AG04450 (cell line): Measurements from ENCODE around the gene MAPK14. TPM values are rescaled to one million over a fixed set of nuclear protein-coding genes. Genes with fewer than 3 reads are reported as not detected.
"Not testable (repeated sequence)": the region's sequence is repeated elsewhere in the genome, so short reads cannot be mapped to it uniquely, and the experiment has no call there.

ENCODE experiments used
- CTCF ChIA-PET: fragments of 300-600, 350-600 bp; formaldehyde crosslinking; extraction: SDS; loops from one replicate; lab custom pipeline; 2022; ENCODE audit warnings: antibody characterized with exemption, inconsistent platforms; lab: Charles Lee
- POLR2A ChIA-PET: fragments of 350-600 bp; formaldehyde crosslinking; extraction: SDS; loops from one replicate; lab custom pipeline; 2021; ENCODE audit warnings: antibody characterized with exemption, inconsistent platforms; lab: Yijun Ruan, JAX
- DNase-seq: peaks from one replicate; pipeline ENCODE4 v3.0.0-alpha.2; 2011; ENCODE audit warnings: low read depth, low spot score
- H3K27ac ChIP-seq: one replicate; pipeline ENCODE4 v1.5.1; 2012; ENCODE audit warnings: low read depth, low read length, control low read depth
- H3K27me3 ChIP-seq: one replicate; pipeline ENCODE4 v1.6.0; 2012; ENCODE audit warnings: low read length; ENCODE audit not compliant: control insufficient read depth, insufficient read depth
- H3K4me3 ChIP-seq: 2 replicates; pipeline ENCODE4 v1.5.1; 2011; ENCODE audit warnings: mild to moderate bottlenecking, low read depth, low read length, control low read depth
- H3K9me3 ChIP-seq: 2 replicates; pipeline ENCODE4 v1.5.1; 2012; ENCODE audit warnings: low read length; ENCODE audit not compliant: control insufficient read depth, insufficient read depth
- polyA plus RNA-seq: library from polyadenylated mRNA; depleted of rRNA; stranded (reverse); fragments of >200 nt; gene quantifications from 2 replicates; pipeline ENCODE4 v1.2.3, GENCODE V29; 2011
- TF ChIP-seq, protein P1 (sequence below): IDR thresholded peaks from 2 replicates; pipeline ENCODE4 v1.5.1; 2011; ENCODE audit warnings: low read depth, low read length, control low read depth, inconsistent platforms

The MAPK14 gene
- polyA plus RNA-seq, 1 experiment: 55.7 TPM

DNA sequence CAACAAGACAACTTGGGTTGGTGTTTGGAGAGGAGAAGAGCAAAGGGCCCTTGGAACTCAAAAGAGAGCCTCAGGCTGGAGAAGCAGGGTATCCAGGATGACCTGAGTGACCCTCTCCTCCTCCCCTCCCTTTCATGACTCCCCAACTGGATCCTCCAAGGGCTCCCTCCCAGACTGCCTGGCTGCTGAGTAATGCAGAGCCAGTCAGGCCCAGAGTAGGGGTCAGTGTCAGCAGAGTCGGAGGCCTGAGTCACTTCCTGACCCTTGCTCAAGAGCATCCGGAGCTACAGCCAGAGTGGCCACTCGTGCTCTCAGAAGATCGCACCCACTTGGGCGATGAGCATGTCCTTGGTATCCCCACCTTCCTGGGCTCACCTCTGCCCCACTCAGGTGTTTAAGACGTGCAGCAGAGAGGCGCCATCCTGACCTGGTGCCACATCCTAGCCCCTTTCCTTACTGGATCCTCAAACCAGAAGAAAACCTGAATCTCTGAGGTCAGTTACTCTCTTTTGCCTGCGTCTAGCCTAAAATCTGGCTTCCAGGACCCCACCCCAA, 99.9 kb downstream of the MAPK14 start:
- TF ChIP-seq, protein P1, sequence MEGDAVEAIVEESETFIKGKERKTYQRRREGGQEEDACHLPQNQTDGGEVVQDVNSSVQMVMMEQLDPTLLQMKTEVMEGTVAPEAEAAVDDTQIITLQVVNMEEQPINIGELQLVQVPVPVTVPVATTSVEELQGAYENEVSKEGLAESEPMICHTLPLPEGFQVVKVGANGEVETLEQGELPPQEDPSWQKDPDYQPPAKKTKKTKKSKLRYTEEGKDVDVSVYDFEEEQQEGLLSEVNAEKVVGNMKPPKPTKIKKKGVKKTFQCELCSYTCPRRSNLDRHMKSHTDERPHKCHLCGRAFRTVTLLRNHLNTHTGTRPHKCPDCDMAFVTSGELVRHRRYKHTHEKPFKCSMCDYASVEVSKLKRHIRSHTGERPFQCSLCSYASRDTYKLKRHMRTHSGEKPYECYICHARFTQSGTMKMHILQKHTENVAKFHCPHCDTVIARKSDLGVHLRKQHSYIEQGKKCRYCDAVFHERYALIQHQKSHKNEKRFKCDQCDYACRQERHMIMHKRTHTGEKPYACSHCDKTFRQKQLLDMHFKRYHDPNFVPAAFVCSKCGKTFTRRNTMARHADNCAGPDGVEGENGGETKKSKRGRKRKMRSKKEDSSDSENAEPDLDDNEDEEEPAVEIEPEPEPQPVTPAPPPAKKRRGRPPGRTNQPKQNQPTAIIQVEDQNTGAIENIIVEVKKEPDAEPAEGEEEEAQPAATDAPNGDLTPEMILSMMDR: no peak
- no peak overlapping the region for H3K4me3 ChIP-seq
- ChIA-PET POLR2A (interaction anchor here (0.8 kb wide), 1 partner anchor 99 kb away, joined by 4 read pairs; no protein-coding TSS in a partner anchor), CTCF (interaction anchor here (1.1 kb wide), 1 partner anchor 32 kb away, joined by 3 read pairs; no protein-coding TSS in a partner anchor)
- no peaks in the 10 kb centered on the region for H3K27me3 ChIP-seq
- H3K27ac ChIP-seq: peak overlapping the region; percentile 61
- DNase-seq: peak; percentile 44
- peaks cover 5% of the 10 kb centered on the region; the same call in 1 of the 2 replicates for H3K9me3 ChIP-seq

GRCh38 chr6:36128073-36128472, 100.5 kb downstream of the MAPK14 start:
- Histone ChIP-seq H3K4me3 (no peak overlapping the region), H3K9me3 (peaks cover 5% of the 10 kb centered on the region; the same call in 1 of the 2 replicates), H3K27me3 (no peaks in the 10 kb centered on the region), H3K27ac (peak overlapping the region; percentile 57)
- TF ChIP-seq, protein P1: no peak
- ChIA-PET POLR2A (no interaction called here), CTCF (no interaction called here)
- no peak for DNase-seq

GRCh38 chr6:36128793-36129192, 101.2 kb downstream of the MAPK14 start:
- H3K4me3 ChIP-seq: no peak overlapping the region
- H3K27me3 ChIP-seq: no peaks in the 10 kb centered on the region
- CTCF ChIA-PET: no interaction called here
- DNase-seq: no peak
- no peak overlapping the region for H3K27ac ChIP-seq
- TF ChIP-seq, protein P1: no peak
- peaks cover 5% of the 10 kb centered on the region; the same call in 1 of the 2 replicates for H3K9me3 ChIP-seq
- POLR2A ChIA-PET: no interaction called here

DNA sequence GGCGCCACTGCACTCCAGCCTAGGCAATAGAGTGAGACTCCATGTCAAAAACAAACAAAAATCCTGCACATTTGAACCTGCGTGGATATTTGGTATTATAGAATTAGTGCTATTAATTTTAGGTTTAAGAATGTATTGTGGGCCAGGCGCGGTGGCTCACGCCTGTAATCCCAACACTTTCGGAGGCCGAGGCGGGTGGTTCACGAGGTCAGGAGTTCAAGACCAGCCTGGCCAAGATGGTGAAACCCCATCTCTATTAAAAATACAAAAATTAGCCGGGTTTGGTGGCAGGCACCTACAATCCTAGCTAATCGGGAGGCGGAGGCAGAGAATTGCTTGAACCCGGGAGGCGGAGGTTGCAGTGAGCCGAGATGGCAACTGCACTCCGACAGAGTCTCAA, 101.7 kb downstream of the MAPK14 start:
- POLR2A ChIA-PET: not testable (repeated sequence)
- CTCF ChIA-PET: interaction anchor here (2.8 kb wide), 1 partner anchor 34 kb away, joined by 10 read pairs; no protein-coding TSS in a partner anchor

DNA sequence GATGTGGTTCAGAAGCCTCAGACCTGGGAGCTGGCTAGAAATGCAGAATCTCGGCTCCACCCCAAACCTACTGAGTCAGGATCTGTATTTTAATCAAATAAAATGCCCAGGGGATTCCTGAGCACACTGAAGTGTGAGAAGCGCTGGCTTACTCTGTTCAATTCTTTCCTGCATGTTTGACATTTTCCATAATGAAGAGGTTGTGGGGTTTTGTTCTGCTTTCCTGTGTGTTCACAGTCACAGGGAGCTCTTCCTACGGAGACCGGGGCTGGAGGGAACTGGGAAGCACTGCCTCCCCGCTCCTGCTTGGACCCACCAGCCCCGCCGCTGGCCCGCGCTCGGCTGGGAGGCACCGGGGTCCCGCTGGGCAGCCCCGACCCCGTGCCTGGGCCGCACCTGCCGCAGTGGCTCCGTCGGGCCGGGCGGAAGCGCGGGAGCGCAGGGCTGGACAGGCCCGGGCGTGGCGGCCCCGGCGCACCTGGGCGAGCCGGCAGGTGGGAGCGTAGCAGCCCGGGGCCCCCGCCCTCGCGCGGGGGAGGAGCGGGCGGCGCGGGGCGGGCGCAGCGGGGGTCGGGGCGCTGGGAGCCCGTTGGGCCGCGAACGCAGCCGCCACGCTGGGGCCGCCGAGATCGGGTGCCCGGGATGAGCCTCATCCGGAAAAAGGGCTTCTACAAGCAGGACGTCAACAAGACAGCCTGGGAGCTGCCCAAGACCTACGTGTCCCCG, 102.5 kb downstream of the MAPK14 start, which contains the start of gene MAPK13:
MAPK13 (plus strand) TSS at position 573 of the 726 bp plus-strand sequence; CDS start at position 643, 70 bp downstream.
- TF ChIP-seq, protein P1: no peak
- H3K9me3 ChIP-seq: peaks cover 5% of the 10 kb centered on the region; the same call in 1 of the 2 replicates
- DNase-seq: no peak
- H3K4me3 ChIP-seq: peak within 1 kb of the TSS; percentile 31; the same call in 1 of the 2 replicates
- ChIA-PET CTCF (interaction anchor here (2.8 kb wide), 1 partner anchor 35 kb away, joined by 10 read pairs; no protein-coding TSS in a partner anchor), POLR2A (no interaction called here)
- H3K27me3 ChIP-seq: no peaks in the 10 kb centered on the region
- peak within 1 kb of the TSS; percentile 61 for H3K27ac ChIP-seq

More for the DNA sequence above, 101.7 kb downstream of the MAPK14 start:
- DNase-seq, H3K27me3 ChIP-seq, H3K9me3 ChIP-seq, H3K27ac ChIP-seq, H3K4me3 ChIP-seq: not testable (repeated sequence)
